NCI-H748 (cell line): ENCODE data around the gene THRB.
A peak's percentile ranks its signal among the peaks of the same experiment; 100 is the strongest.
"Not testable (repeated sequence)": the region's sequence is repeated elsewhere in the genome, so short reads cannot be mapped to it uniquely, and the experiment has no call there.

Experiments
- DNase-seq: peaks from one replicate; lab custom pipeline; 2025; ENCODE audit not compliant: unreplicated experiment; lab: John Stamatoyannopoulos, UW

Gene THRB

GRCh38 chr3:24123596-24123995 is 371.1 kb downstream of the THRB start:
- no peak for DNase-seq

GRCh38 chr3:24120434-24120833 is 374.2 kb downstream of the THRB start:
- DNase-seq: no peak

DNA sequence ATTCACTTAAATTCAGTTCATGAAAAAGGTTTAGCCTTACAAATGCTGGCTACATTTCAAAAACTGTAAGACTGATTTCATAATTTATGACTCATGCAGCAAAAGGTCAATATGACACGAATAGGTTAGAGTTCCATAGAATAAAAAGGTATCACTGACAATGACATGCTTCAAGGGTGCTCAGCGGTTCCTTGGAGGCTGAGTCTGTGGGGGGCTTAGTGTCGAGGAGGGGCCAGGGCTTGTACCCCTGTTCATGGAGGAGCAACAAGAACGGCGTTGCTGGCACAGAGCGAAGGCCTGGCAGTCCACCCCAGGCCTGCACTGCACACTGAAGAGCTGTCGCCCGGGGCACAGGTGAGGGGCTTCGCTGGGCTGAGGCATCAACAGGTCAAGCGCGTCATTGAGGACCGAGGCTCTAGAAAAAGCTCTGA is 375.3 kb downstream of the THRB start:
- DNase-seq: no peak

DNA sequence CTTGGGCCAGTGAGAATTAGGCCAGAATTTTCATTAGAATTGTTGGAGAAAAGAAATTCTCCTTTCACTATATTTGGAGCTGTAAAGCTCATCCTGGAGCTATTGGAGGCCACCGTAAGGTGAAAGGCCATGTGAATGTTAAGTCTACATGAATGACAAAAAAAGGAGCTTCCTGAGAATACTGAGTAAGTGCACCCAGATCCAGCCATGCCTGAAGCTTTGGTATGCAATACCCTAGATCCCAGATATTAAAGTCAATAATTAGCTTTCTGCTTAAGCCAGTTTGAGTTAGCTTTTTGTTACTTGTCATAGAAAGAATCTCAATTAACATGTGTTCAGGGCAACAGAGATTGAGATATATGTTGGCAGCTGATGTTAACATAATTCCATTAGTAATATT is 377.1 kb downstream of the THRB start:
- DNase-seq: no peak

DNA sequence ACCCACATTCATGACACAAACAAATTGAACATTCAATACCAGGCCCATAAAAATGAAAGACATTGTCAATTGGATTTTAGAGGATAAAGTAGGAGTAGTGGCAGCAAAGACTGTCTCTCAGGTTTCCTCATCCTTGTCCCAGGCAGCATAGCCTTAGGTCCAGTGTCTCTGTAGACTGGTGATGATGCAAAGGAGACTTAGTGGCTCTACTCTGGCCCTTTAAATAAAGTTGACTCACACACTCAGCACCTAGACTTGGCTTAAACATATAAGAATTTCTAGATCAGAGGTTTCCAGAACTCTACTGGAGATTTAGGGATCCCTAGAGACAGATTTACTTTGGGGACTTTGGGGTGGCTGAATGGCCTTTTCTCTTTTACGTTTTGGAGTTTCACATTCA is 382.9 kb downstream of the THRB start:
- DNase-seq: no peak

DNA sequence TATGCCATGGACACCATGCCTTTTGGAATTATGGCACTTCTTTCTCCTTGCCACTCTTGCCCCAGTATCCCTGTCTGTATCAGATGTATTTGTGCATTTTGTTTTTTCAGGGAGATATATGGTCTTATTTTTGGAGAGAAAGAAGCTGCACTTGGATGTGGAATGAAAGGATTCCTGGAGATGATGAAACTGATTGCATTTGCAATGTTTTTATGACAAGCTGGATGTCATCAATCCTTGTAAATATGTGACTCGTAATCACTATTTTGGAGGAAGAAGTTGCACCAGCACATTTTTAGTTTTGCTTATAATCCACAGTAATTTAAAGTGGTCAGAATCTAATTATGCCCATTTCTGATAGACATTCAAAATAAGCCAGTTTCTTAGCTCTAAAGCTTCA is 384.6 kb downstream of the THRB start:
- DNase-seq: no peak

DNA sequence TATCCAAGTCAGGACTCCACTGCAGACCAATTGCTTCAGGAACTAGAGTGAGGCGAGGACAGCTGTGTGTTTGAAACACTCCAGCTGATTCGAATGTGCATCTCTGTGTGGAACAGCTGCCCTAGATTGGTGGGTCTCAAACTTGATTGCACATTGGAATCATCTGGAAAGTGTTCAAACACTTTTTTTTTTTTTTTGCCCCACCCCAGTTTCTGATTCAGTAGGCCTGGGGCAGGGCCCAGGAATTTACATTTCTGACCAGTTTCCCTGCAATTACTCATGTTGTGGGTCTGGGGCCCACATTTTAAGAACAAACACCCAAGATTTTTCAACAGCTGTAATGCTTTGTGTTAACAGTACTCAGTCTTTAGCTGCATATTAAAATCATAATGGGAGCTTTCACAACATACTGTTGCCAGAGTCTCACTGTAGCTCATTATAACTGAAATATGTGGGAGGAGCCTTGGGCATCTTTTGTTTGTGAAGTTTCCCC is 392.9 kb downstream of the THRB start:
- no peak for DNase-seq

DNA sequence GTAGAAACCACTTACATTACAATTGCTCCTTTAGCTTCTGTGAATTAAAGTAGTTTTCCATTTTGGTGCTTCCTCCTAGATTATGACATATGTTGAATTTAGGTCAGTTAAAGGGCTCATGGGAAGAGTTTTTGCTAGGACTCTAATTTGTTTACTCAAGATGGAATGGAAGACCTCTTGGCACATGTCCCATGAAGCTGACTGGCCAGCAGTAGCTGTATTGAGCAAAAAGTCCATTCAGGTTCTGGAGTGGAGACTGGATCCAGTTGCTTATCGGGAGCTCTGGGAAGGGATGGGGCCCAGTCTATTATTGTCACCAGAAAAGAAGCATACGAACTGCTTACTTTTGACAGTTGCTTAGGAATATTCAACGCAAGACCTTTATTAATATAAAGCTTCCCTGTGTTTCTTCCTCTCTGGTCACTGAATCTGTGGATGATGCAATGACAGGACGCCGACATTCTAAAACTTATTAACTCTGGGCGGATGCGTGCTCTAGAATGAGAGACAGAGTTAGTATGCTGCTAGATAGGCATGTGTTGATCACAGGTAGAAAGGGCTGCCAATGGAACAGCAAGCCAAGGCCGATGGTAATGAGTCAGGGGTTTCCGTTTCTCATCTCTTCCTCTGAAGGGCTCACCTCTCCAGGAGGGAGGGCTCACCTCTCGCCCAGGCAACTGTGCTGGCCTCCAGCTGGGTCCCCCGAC is 393.8 kb downstream of the THRB start:
- no peak for DNase-seq

DNA sequence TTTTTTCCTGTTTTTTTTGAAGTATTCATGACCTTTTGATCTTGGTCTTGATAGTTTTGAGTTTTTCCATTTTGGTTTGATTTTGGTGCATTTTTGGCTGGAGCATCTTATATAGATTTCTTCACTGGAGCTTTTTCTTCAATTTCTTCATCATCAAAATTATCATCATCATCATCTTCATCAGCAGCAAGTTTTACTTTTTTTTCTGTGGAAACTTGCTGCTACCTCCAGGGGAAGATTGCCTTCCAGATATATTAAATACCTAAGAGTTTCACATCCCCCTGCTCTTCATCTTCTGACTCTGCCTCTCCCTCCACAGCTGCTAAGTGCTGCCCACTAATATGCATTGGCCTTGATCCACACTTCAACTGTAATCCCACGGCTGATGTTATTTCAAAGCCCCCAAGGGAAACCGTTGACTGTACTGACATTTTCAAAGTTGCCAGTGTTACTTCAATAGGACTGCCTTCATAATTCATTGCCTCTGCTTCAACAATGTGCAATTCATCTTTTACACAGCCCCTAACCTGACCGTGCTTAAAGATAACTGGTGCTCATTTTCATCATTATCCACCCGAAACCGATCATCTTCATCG is 397.9 kb downstream of the THRB start:
- DNase-seq: no peak

DNA sequence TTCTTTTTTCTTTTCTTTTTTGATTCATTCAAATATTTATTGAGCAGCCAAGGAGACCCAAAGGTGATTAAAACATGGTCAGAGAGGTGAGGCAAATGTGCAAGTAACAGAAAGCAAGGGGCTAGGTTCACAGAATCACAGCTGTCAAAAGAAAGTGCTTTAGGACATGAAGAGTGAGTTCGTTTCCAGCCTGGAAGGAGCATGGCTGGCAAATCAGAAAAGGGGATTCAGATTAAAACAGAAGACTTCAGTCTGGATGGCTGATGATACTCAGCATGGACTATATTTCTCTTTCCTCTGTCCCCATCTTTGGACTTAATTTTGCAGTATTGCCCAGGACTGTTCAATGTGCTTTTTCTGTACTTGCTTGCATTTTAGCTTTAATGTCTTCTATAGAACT is 398.4 kb downstream of the THRB start:
- DNase-seq: no peak

DNA sequence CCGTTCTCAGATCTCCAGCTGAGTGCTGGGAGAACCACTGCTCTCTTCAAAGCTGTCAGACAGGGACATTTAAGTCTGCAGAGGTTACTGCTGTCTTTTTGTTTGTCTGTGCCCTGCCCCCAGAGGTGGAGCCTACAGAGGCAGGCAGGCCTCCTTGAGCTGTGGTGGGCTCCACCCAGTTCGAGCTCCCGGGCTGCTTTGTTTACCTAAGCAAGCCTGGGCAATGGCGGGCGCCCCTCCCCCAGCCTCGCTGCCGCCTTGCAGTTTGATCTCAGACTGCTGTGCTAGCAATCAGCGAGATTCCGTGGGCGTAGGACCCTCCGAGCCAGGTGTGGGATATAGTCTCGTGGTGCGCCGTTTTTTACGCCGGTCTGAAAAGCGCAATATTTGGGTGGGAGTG is 399.8 kb downstream of the THRB start:
- not testable (repeated sequence) for DNase-seq

GRCh38 chr3:24088782-24089181 is 405.9 kb downstream of the THRB start:
- no peak for DNase-seq

DNA sequence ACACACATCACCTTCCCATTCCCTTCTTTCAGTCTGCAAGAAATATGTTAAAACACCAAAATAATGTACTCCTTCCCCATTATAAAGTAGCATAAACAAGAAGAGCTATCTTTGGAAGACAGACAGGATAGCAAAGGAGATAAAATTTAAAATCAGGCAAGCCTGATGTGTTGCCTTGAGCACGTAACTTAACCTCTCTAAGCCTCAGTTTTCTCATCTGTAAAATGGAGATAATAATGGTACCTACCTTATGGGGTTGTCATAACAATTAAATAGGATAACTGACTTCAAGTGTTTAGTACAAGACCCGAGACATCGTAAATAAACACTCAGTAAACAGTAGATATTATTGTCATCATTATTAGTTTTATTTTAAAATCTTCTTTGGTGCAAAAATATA is 407.2 kb downstream of the THRB start:
- no peak for DNase-seq

- peak; percentile 63 for DNase-seq
Observed at GRCh38 chr3:24086617-24087404, 407.8 kb downstream of the THRB start.

DNA sequence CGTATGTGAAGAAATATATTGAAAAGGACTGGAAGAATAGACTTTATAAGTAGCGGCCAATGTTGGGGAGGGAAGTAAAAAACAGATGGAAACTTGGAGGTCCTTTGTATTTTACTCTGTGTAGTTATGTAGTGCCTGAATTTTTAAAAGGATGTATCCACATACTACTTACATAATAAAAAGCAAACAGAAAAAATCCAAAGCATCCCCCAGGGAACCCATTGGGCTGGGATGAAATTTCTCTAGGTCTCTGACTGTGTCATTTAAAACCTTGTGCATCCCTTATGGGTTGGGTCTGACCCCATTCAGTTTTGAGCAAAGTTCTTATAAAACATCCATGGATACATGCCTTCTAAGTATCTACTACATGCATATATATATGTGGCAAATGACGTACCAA is 408.4 kb downstream of the THRB start:
- DNase-seq: no peak

DNA sequence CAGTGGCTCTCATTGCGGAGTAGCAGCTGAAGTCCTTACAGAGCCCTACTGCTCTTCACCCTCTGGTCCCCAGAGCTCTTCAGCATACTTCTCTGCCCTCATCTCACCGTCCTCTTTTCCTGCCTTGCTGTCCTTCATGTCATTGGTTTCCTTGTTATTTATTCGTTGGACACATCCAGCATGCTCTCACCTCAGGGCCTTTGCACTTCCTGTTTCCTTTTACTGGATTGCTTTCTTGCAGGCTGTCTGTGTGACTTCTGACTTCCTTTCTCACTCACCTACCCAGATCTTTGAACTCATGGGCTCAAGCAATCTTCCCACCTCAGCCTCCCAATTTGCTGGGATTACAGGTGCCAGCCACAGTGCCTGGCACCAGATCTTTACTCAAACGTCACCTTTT is 422.5 kb downstream of the THRB start:
- DNase-seq: no peak

GRCh38 chr3:24069045-24069444 is 425.6 kb downstream of the THRB start:
- peak; percentile 31 for DNase-seq

DNA sequence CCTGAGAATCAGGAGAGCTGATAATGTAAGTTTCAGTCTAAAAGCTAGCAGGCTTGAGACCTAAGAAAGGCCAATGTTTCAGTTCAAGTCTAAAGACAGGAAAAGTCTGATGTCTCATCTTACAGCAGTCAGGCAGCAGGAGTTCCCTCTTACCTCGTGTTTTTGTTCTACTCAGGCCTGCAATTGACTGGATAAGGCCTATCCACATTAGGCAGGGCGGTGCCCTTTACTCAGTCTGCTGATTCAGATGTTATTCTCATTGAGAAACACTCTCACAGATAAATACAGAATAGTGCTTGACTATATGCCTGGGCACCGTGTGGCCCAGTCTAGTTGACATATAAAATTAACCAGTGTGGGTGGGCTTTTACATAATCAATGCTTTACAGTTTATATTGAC is 427.2 kb downstream of the THRB start:
- no peak for DNase-seq
